Chondrocyte (in vitro differentiated cells): ENCODE data around the gene CDK2AP2. TPM values are rescaled to one million over a fixed set of nuclear protein-coding genes. Genes with fewer than 3 reads are reported as not detected.
"Not testable (repeated sequence)": the region's sequence is repeated elsewhere in the genome, so short reads cannot be mapped to it uniquely, and the experiment has no call there.

Source experiments
- DNase-seq: peaks from one replicate; pipeline ENCODE4 v3.0.0; 2021; ENCODE audit warnings: mixed read lengths, low spot score
- H3K27ac Mint-ChIP-seq: one replicate; pipeline ENCODE4 v1.8.0; 2021; ENCODE audit warnings: mild to moderate bottlenecking, moderate library complexity, mixed read lengths; ENCODE audit not compliant: unreplicated experiment
- H3K27me3 Mint-ChIP-seq: 2 replicates; pipeline ENCODE4 v1.8.0; 2021; ENCODE audit warnings: low read depth, mixed read lengths
- H3K36me3 Mint-ChIP-seq: 2 replicates; pipeline ENCODE4 v1.8.0; 2021; ENCODE audit warnings: low read depth, mixed read lengths
- H3K4me1 Mint-ChIP-seq: 2 replicates; pipeline ENCODE4 v1.8.0; 2021; ENCODE audit warnings: low read depth, mild to moderate bottlenecking, mixed read lengths
- H3K4me3 Mint-ChIP-seq: one replicate; pipeline ENCODE4 v1.8.0; 2021; ENCODE audit warnings: mild to moderate bottlenecking, moderate library complexity, mixed read lengths; ENCODE audit not compliant: unreplicated experiment
- H3K9me3 Mint-ChIP-seq: 2 replicates; pipeline ENCODE4 v1.8.0; 2021; ENCODE audit warnings: low read depth, mixed read lengths
- total RNA-seq: library from RNA; stranded (reverse); gene quantifications from 3 replicates; pipeline ENCODE4 v1.2.1, GENCODE V29; 2021
- TF ChIP-seq, protein P1 (sequence below): fragments of 200-600 bp; sonication (generic); IDR thresholded peaks from 2 replicates; pipeline ENCODE4 v1.5.0; 2021; ENCODE audit warnings: antibody characterized with exemption, mild to moderate bottlenecking, moderate library complexity

The CDK2AP2 gene
- total RNA-seq, 1 donor from 2014 or later: 42.5 TPM

DNA sequence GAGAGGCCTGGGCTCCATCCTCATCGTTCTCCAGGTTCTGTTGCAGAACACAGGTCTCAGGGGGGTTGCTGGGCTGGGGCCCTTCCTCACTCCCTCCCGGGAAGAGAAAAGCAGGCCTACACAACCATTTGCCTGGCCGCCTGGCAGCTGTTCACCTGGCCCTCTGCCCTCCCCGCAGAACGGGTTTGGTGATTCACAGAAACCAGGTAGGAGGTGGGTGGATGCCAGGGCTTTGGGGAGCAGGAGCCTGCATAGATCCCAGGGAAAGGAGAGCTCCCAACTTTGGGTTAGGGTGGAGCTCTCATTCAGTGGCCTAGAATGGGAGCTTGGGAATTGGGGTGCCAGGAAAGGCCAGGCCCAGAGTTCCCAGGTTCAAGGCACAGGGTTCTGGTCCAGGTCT, 39.9 kb downstream of the CDK2AP2 start:
- Mint-ChIP-seq H3K36me3 (no peaks in the 10 kb centered on the region), H3K4me3 (peak overlapping the region; percentile 84), H3K27me3 (no peaks in the 10 kb centered on the region), H3K27ac (peak overlapping the region; percentile 77), H3K4me1 (peaks cover 31% of the 10 kb centered on the region), H3K9me3 (no peaks in the 10 kb centered on the region)
- TF ChIP-seq, protein P1, sequence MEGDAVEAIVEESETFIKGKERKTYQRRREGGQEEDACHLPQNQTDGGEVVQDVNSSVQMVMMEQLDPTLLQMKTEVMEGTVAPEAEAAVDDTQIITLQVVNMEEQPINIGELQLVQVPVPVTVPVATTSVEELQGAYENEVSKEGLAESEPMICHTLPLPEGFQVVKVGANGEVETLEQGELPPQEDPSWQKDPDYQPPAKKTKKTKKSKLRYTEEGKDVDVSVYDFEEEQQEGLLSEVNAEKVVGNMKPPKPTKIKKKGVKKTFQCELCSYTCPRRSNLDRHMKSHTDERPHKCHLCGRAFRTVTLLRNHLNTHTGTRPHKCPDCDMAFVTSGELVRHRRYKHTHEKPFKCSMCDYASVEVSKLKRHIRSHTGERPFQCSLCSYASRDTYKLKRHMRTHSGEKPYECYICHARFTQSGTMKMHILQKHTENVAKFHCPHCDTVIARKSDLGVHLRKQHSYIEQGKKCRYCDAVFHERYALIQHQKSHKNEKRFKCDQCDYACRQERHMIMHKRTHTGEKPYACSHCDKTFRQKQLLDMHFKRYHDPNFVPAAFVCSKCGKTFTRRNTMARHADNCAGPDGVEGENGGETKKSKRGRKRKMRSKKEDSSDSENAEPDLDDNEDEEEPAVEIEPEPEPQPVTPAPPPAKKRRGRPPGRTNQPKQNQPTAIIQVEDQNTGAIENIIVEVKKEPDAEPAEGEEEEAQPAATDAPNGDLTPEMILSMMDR: no peak
- DNase-seq: no peak

DNA sequence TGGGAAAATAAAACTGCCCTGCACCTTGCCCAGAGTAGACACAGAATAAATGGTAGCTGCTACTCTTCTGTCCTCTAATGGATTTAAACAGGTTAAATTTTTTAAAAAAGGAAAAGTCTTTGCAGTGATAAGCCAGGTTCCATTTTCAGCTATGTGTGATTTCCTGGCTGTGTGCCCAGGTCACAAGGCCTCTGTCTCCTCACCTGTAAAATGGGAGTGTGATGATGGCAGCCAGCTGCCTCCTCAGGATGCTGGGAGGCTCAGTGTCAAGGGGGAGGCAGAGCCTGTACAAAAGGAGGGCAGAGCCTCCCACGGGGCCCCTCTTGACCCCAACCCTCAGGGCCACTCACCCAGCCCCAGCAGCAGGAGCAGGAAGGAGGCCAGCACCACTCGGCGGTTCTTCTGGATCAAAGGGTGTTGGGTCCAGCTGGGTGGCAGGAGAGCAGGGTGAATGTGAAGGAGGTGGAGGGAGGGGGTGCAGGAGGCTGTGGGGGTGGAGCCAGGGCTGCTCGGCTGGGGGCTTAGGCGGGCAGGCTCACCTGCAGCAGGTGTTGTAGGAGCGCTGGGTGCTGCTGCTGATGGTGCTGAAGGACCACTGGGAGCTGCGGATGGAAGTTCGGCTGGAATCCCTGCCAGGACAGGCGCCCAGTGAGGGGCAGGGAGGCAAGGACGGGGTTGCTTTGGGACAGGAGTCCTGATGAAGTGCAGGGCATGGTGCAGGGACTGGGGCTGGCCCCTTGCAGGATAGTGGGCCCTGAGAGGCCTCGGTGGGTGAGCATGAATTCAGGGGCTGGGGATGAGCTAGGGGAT, 40.8 kb downstream of the CDK2AP2 start:
- H3K4me3 Mint-ChIP-seq: peak overlapping the region; percentile 84
- TF ChIP-seq, protein P1: no peak
- DNase-seq: peak; percentile 90
- H3K9me3 Mint-ChIP-seq: no peaks in the 10 kb centered on the region
- peak overlapping the region; percentile 51 for H3K27ac Mint-ChIP-seq
- H3K27me3 Mint-ChIP-seq: no peaks in the 10 kb centered on the region
- H3K4me1 Mint-ChIP-seq: peaks cover 31% of the 10 kb centered on the region
- H3K36me3 Mint-ChIP-seq: no peaks in the 10 kb centered on the region

DNA sequence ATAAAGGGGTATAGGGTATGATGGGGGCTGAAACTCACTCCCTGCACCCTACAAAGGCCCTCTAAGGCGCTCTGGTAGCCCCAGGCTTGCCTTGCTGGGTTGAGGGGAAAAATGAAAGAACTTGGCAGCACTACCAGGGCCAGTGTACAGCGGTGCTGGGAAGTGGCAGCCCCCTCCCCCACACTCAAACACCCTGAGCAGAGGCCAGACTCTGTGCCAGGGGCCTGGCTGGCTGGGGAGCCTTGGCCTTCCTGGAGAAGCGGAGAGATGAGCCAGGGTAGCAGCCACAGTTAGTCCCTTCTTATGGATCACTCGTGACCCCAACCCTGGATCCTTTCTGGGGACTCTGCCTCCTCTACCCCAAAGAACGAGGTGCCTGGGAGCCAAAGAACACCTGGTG, 41.6 kb downstream of the CDK2AP2 start:
- Mint-ChIP-seq H3K4me3 (no peak overlapping the region), H3K9me3 (no peaks in the 10 kb centered on the region)

DNA sequence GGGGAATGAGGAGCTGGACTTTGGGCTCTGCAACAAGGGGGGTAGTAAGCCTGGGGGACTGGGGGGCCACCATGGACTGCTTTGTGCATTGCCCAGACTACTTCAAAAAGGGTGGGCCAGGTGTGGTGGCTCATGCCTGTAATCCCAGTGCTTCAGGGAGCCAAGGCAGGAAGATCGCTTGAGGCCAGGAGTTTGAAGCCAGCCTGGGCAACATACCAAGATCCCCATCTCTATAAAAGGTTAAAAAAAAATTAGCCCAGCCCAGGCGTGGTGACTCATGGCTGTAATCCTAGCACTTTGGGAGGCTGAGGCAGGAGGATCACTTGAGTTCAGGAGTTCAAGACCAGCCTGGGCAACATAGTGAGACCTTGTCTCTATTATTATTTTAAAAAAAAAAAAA, 42.4 kb downstream of the CDK2AP2 start:
- not testable (repeated sequence) for H3K36me3 Mint-ChIP-seq, H3K4me3 Mint-ChIP-seq, H3K27me3 Mint-ChIP-seq, DNase-seq, H3K9me3 Mint-ChIP-seq
- peaks cover 31% of the 10 kb centered on the region for H3K4me1 Mint-ChIP-seq
- peak overlapping the region; percentile 6 for H3K27ac Mint-ChIP-seq

More for the DNA sequence above, 41.6 kb downstream of the CDK2AP2 start:
- H3K27ac Mint-ChIP-seq: no peak overlapping the region
- no peak for DNase-seq
- TF ChIP-seq, protein P1: no peak
- peaks cover 31% of the 10 kb centered on the region for H3K4me1 Mint-ChIP-seq
- H3K27me3 Mint-ChIP-seq: no peaks in the 10 kb centered on the region
- no peaks in the 10 kb centered on the region for H3K36me3 Mint-ChIP-seq

DNA sequence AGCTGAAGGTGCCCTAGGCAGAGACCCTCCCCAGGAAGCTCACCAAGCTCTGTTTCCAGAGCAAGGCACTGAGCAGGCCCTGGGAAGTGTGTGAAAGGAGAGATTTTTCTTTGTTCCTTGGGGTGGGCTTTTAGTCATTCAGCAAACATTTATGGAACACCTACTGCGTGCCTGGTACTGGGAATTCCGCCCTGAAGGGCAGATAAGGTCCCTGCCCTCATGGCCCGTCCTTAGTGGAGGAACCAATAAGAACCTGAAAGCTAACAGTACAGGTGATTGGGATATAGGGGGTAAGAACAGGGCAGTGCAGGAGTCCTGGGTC, 42.8 kb downstream of the CDK2AP2 start:
- Mint-ChIP-seq H3K9me3 (no peaks in the 10 kb centered on the region), H3K36me3 (no peaks in the 10 kb centered on the region), H3K4me3 (peak overlapping the region; percentile 72), H3K27me3 (no peaks in the 10 kb centered on the region), H3K27ac (peak overlapping the region; percentile 6), H3K4me1 (peaks cover 31% of the 10 kb centered on the region)
- DNase-seq: no peak
- TF ChIP-seq, protein P1: no peak
